ENCODE data around the gene FOXD2.
A peak's percentile ranks its signal among the peaks of the same experiment; 100 is the strongest.

FOXD2 gene

DNA sequence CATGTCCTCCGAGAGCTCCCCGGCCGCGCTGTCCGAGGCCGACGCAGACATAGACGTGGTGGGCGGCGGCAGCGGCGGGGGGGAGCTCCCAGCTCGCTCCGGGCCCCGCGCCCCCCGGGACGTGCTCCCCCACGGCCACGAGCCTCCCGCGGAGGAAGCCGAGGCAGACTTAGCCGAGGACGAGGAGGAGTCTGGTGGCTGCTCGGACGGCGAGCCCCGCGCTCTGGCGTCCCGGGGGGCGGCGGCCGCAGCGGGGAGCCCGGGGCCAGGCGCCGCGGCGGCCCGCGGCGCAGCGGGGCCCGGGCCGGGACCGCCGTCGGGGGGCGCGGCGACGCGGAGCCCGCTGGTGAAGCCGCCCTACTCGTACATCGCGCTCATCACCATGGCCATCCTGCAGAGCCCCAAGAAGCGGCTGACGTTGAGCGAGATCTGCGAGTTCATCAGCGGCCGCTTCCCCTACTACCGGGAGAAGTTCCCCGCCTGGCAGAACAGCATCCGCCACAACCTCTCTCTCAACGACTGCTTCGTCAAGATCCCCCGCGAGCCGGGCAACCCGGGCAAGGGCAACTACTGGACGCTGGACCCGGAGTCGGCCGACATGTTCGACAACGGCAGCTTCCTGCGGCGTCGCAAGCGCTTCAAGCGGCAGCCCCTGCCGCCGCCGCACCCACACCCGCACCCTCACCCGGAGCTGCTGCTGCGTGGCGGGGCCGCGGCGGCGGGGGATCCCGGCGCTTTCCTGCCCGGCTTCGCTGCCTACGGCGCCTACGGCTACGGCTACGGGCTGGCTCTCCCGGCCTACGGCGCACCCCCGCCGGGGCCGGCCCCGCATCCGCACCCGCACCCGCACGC is 547 bp downstream of the FOXD2 start:
- peak overlapping the region; percentile 15 for H3K4me3 ChIP-seq (ENCODE audit: control insufficient read depth, low read depth, low read length)
- TF ChIP-seq, protein P1, sequence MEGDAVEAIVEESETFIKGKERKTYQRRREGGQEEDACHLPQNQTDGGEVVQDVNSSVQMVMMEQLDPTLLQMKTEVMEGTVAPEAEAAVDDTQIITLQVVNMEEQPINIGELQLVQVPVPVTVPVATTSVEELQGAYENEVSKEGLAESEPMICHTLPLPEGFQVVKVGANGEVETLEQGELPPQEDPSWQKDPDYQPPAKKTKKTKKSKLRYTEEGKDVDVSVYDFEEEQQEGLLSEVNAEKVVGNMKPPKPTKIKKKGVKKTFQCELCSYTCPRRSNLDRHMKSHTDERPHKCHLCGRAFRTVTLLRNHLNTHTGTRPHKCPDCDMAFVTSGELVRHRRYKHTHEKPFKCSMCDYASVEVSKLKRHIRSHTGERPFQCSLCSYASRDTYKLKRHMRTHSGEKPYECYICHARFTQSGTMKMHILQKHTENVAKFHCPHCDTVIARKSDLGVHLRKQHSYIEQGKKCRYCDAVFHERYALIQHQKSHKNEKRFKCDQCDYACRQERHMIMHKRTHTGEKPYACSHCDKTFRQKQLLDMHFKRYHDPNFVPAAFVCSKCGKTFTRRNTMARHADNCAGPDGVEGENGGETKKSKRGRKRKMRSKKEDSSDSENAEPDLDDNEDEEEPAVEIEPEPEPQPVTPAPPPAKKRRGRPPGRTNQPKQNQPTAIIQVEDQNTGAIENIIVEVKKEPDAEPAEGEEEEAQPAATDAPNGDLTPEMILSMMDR (conservative IDR thresholded peaks at IDR 0.05; ENCODE audit: control insufficient read depth, insufficient read depth, low read depth, low read length): no peak
- DNase-seq (ENCODE audit: low read depth): no peak

DNA sequence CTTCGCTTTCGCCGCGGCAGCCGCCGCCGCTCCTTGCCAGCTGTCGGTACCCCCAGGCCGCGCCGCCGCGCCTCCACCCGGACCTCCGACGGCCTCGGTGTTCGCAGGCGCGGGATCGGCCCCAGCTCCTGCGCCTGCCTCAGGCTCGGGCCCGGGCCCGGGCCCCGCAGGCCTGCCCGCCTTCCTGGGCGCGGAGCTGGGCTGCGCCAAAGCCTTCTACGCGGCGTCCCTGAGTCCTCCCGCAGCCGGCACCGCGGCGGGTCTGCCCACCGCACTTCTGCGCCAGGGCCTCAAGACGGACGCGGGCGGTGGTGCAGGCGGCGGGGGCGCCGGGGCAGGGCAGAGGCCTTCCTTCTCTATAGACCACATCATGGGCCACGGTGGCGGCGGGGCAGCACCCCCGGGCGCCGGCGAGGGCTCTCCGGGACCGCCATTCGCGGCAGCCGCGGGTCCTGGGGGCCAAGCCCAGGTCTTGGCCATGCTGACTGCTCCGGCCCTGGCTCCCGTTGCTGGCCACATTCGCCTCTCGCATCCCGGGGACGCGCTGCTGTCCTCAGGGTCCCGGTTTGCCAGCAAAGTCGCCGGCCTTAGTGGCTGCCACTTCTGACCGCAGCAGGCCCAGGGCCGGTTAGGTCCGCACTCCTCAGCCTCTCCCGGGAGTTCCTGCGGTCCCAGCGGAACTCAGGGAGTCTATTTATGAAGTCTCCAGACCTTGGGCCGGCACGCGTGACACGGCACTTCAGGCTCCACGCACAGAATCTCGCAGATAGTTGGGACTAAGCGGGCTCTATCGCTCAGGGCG is 1.4 kb downstream of the FOXD2 start:
- H3K4me3 ChIP-seq (ENCODE audit: control insufficient read depth, low read depth, low read length): no peak overlapping the region
- DNase-seq (ENCODE audit: low read depth): no peak
- TF ChIP-seq, protein P1 (conservative IDR thresholded peaks at IDR 0.05; ENCODE audit: control insufficient read depth, insufficient read depth, low read depth, low read length): no peak

DNA sequence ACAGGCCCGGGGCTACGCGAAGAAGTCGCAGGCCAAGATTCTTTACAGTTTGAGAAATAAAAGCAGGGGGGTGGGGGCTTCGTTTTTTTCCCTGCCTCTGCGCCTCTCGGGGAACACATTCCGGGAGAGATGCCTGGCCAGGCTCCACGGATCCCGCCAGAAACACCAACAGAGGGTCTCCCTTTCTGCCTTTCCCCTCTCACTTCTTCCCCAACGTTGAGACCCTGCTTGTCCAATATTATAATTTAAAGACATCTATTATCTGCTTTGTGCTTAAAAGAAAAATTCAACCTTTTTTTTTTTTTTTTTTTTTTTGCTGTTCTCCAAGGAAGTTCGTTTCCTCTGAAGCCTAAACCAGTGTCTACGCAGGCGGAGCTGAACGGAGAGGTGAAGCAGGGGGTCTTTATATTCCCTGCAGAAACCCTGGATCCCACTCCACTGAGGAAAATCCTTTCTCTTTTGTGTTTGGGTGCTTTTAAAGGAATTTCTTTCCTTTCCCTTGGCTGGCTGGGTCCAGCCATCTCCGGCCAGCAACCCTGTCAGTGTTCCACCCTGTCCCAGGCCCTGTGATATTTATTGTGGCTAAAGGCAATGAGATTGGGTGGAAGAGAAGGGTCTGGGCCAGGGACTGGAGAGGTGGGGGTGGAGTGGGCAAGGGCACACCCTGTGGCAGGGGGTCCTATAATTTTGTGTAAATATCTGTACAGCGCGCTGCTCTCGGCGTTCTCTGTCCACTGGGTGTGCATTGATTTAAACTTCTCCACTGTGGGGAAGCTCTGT is 2.2 kb downstream of the FOXD2 start:
- TF ChIP-seq, protein P1 (conservative IDR thresholded peaks at IDR 0.05; ENCODE audit: control insufficient read depth, insufficient read depth, low read depth, low read length): no peak
- H3K4me3 ChIP-seq (ENCODE audit: control insufficient read depth, low read depth, low read length): no peak overlapping the region
- no peak for DNase-seq (ENCODE audit: low read depth)

DNA sequence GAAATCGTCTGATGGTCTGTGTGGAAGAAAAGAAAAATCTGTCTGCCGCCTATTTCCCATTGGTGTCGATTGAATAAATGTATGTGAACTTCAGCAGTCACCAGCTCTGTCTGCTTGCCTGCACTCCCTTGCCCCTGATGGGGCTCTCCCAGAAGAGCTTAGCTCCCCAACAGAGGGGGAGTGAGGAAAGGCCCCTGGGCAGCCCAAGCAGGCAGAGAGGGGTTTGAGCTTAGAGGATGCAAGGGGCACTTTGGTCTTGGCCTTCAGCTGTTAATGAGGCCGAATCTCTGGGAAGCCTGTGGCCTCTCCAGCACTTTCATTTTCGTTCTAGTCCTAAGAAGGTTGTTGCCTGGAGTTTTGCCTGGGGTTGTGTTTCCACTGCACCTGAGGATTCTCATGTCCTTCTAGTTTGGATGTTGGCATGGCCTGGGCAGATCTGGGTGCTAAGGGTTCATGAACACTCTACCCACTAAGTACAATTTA is 2.8 kb downstream of the FOXD2 start:
- no peak for DNase-seq (ENCODE audit: low read depth)
- no peak overlapping the region for H3K4me3 ChIP-seq (ENCODE audit: control insufficient read depth, low read depth, low read length)
- TF ChIP-seq, protein P1 (conservative IDR thresholded peaks at IDR 0.05; ENCODE audit: control insufficient read depth, insufficient read depth, low read depth, low read length): no peak

DNA sequence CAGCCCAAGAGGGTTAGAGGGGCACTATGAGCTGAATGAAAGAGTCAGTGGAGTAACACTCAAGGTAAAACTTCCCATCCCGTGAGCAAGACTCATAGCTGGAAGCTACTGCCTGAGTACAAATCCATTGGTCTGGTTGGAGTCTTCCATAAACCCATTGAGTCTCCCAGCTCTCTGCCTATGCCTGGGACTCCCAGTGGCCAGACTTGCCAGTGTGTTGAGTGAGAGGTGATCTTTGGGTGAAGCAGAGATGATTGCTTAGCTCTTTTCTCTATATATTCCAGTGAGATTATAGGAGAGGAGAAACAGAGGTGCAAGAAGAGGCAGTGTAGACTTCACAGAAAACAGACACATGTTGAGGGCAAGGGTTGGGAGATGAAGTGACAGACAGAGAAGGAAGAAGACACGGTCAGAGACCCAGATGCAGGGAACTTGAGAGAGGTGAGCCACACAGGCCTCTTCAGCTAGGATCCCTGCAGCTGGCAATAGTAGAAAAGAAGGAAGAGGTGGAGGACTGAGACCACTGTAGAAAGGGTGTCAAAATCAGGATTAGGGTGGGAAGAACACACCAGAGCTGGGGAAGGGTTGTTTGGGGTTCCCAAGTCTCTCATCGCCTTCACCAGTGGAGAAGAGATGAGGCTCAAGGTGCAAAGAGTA is 3.7 kb downstream of the FOXD2 start:
- no peak for DNase-seq (ENCODE audit: low read depth)
- TF ChIP-seq, protein P1 (conservative IDR thresholded peaks at IDR 0.05; ENCODE audit: control insufficient read depth, insufficient read depth, low read depth, low read length): no peak
- no peak overlapping the region for H3K4me3 ChIP-seq (ENCODE audit: control insufficient read depth, low read depth, low read length)

DNA sequence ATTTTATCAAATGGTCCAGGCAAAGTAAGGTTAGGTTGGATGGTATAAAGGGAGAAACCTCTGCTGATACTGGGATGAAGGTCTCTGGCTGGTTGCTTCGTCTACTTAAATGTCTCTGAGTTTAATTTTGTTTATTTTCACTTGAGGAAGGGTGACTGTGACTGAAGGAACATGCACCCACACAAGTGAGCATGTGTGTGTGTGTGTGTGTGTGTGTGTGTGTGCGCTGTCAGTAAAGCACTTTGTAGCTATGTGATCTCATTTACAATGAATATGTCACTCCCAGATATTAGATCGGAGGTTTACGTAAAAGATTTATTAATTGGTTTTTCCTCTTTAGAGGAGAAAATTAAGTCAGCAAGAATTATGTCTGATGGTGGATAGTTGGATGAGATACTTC is 4.4 kb downstream of the FOXD2 start:
- TF ChIP-seq, protein P1 (conservative IDR thresholded peaks at IDR 0.05; ENCODE audit: control insufficient read depth, insufficient read depth, low read depth, low read length): no peak
- no peak overlapping the region for H3K4me3 ChIP-seq (ENCODE audit: control insufficient read depth, low read depth, low read length)
- DNase-seq (ENCODE audit: low read depth): no peak
